ENCODE measurements around the gene FRYL.

Gene FRYL

GRCh38 chr4:48629458-48629857, 150.6 kb downstream of the FRYL start:
- FAIRE-seq (no peak), DNase-seq (ENCODE audit: low spot score) (no peak)

GRCh38 chr4:48623182-48623780, 156.8 kb downstream of the FRYL start:
- no peak for DNase-seq (ENCODE audit: low spot score)
- no peak for FAIRE-seq

DNA sequence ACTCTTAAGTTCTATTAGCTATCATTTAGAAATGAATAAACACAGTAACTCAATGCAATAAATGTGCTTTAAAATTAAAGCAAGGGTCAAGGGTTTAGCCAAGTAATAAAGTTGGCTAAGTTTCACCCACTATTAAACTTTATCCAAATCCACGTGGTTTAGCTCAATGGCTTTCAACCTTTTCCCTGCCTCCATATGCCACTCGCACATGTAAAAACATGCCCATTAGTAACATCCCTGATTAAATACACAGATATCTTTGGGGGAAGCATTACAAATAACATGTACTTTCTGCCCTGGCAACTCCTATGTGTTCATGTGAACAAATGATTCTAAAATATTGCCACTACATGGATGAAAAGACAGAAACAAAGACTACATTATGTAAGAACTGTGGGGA, 159.2 kb downstream of the FRYL start:
- DNase-seq (ENCODE audit: low spot score) (no peak), FAIRE-seq (no peak)

DNA sequence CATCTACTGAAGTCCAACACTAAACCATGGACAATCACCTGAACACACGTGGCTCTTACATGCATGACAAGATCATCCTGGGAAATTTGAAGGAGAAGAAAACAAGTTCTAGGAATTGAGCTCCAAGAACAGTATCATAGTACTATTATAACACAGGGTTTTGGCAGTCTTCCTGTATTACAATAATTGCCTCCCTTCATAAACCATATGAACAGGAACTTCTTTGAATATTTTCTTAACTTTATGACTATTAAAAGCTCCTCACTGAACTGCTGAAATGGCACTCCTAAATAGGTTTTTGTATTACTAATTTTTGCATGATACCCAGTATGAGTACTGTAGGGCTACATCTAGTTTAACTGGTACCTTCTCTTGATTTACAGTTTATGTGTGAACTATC, 160.0 kb downstream of the FRYL start:
- DNase-seq (ENCODE audit: low spot score) (no peak), FAIRE-seq (no peak)

GRCh38 chr4:48604527-48604926, 175.6 kb downstream of the FRYL start:
- FAIRE-seq (no peak), DNase-seq (ENCODE audit: low spot score) (no peak)

GRCh38 chr4:48604041-48604440, 176.0 kb downstream of the FRYL start:
- DNase-seq (ENCODE audit: low spot score) (no peak), FAIRE-seq (no peak)

- DNase-seq (ENCODE audit: low spot score) (no peak), FAIRE-seq (no peak)
These were observed 176.6 kb downstream of the FRYL start for GRCh38 chr4:48603366-48604003.

GRCh38 chr4:48602763-48603162, 177.3 kb downstream of the FRYL start:
- FAIRE-seq = peak; percentile 68
- no peak for DNase-seq (ENCODE audit: low spot score)

- FAIRE-seq = peak; percentile 35
- DNase-seq (ENCODE audit: low spot score) = peak; percentile 22
These were observed 177.9 kb downstream of the FRYL start for GRCh38 chr4:48602222-48602621.

DNA sequence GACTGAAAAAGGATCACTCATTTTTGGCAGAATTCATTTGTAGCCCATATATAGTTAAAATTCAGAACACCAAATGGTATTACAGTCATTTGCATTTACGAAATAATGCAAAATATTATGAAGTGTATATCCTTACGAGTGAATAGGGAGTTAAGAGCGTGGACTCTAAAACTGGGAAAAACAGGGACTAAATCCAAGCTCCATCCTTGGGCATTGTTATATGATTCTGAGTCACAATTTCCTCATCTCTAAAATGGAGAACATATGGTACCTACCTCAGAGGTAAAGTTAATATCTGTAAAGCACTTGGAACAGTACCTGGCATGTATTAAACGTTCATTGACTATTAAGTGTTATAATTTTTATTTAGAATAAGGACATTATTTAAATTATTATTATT, 183.7 kb downstream of the FRYL start:
- no peak for FAIRE-seq
- no peak for DNase-seq (ENCODE audit: low spot score)

- no peak for FAIRE-seq
- DNase-seq (ENCODE audit: low spot score) = no peak
These were observed 185.9 kb downstream of the FRYL start for GRCh38 chr4:48594180-48594579.

- no peak for DNase-seq (ENCODE audit: low spot score)
- no peak for FAIRE-seq
These were observed 188.7 kb downstream of the FRYL start for GRCh38 chr4:48591372-48591771.

DNA sequence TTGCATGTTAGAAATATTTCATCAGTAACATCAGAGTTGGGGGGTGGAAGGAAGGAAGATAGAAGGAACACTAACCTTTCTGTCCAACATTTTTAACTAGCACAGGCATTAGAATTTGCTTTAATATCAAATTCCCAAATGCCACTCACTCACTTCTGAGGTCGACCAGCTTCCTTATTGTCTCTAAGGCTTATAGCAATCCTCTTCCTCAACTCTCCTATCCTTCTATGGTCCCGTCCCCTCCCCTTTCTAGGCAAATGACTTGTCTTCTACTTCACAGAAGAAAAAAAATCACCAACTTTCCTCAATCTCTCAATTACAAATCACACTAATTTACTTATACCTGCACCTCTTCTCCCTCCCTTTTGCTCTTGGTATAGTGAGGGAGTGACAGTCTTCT, 189.2 kb downstream of the FRYL start:
- FAIRE-seq (no peak), DNase-seq (ENCODE audit: low spot score) (no peak)

DNA sequence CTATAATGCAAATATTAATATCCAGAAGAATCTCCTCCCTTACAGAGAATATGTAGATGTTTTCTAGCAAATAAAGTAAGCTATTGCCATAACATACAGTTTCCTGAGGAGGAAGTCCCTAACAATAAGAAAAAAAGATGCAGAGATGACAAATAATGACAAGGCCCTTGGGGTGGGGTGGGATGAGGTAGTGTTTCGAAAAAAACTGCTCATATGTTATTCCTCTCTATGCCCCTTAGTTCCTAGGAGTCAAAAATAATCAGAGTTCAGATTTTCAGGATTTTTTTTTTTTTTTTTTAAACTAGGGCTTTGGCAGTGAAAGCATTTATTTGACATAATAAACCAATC, 191.0 kb downstream of the FRYL start:
- no peak for FAIRE-seq

DNA sequence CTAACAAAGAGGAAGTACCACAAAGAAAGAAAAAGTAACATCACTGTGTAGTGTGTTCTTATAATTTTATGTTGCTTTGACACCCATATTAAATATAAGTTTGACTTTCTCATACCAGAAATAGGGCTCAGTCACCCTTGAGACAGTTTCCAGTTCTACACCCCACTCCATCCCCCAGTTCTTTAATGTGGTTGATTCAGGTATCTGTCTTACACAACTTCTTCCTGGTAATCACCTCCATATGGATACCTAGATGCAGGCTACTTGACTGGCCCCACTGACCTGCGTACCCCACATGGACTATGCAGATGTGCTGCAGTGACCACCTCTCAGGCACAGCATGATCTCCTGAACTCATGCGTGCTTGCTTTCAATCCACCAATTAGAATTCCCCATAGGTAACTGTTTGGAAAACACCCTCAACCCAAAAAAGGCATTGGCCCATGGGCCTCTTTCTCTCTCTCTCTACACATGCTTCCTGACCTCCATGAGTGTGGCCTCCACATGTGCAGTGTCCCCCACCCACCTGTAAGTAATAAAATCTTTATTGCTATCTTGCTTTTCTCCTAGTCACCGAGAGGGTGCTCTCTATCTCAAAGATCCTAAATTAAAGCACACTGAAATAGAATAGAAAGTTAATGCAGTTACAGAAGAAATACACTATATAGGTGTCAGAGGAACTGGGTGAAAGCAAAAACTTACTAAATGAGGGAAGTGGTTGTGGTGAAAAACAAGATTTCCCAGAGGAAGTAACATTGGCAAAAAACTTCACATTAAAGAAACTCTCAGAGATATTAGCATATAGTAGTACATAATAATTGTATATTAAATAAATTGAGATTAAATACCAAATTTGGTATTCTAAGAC, 191.6 kb downstream of the FRYL start:
- DNase-seq (ENCODE audit: low spot score) = no peak
- FAIRE-seq = no peak

More for the DNA sequence above, 191.0 kb downstream of the FRYL start:
- DNase-seq (ENCODE audit: low spot score) = no peak

DNA sequence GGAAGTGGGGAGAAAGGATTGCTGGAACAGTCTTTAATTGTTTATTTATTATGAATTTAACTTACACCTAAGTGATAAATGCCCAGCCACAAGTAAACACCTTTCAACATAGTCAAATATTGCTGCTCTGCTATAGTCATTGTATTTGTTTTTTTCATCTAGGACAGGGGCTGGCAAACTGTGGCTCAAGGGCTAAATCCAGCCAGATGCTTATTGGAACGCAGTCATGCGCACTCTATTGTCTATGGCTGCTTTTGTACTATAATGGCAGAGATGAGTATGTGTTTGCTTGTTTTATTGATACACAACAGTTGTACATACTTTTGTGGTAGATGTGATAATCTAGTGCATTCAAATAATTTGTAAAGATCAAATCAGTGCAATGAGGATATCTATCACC, 194.7 kb downstream of the FRYL start:
- FAIRE-seq (no peak), DNase-seq (ENCODE audit: low spot score) (no peak)

DNA sequence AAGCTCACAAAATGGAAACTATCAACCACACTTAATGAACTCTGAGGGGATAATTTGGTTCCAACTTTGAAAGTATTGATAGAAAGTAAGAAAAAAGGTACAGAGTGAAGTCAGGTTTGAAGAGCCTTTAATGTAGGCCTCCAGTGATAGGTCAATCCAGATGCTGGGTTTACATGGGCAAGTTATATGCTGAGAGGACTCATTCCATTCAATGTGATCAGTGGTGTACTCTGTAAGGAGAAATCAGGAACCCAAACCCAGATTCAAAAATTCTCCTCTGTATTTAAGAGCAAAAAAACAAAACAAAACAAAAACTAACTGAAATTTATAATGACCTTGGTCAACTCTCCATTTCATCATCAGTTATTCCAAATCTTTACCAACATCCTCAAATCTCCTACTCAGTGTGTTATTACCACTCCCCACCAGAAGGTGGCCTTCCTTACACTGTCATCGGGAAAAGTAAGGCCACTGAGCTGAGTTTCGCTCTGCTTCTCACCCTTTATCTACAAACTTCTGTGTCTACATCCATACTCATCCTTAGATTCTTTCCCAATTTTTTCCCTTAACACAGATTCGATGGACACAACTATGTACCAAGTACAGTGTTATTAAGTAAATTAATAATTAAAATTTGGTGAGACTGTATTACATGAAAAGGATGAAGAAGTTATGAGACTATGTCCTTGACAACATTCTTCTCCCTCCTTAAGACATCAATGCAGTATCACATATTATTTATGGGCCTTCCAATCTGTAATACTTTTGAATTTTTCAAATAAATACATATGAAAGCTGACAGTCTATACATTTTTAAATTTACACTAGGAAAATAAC, 201.7 kb downstream of the FRYL start:
- peak; percentile 27 for FAIRE-seq
- peak; percentile 64 for DNase-seq (ENCODE audit: low spot score)

- DNase-seq (ENCODE audit: low spot score) (no peak), FAIRE-seq (no peak)
These were observed 204.1 kb downstream of the FRYL start for GRCh38 chr4:48575964-48576363.

DNA sequence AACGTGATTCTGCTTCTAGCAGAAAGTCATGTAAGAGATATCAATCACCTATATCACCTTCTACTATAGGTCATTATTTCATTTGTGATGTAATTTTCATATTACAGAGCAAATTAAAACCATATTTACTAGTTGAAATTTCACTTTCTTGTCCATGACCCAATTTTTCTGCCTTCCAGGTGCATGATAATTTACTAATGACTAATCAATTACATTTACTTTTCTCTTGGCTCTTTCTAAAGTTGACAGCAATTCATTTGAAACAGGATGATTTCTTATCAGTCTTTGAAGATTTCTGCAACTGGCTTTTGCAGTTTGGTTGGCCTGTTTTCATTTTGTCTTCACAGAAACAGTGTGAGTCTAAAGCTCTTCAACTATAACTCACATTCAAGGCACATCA, 208.6 kb downstream of the FRYL start:
- no peak for DNase-seq (ENCODE audit: low spot score)
- no peak for FAIRE-seq

- FAIRE-seq (peak; percentile 83), DNase-seq (ENCODE audit: low spot score) (peak; percentile 22)
These were observed 209.3 kb downstream of the FRYL start for GRCh38 chr4:48570646-48571220.

- FAIRE-seq (no peak), DNase-seq (ENCODE audit: low spot score) (no peak)
These were observed 214.1 kb downstream of the FRYL start for GRCh38 chr4:48566034-48566384.

Measured in urothelium cell line (cell line).